Fibroblast of villous mesenchyme (primary cell): ENCODE measurements around the gene TRIM32. TPM values are rescaled to one million over a fixed set of nuclear protein-coding genes. Genes with fewer than 3 reads are reported as not detected.
A peak's percentile ranks its signal among the peaks of the same experiment; 100 is the strongest.
"Not testable (repeated sequence)": the region's sequence is repeated elsewhere in the genome, so short reads cannot be mapped to it uniquely, and the experiment has no call there.

Experiments
- DNase-seq: peaks from one replicate; pipeline ENCODE4 v3.0.0-alpha.2; 2010; ENCODE audit warnings: low read depth
- H3K4me3 ChIP-seq: 2 replicates; pipeline ENCODE4 v1.5.1; 2011; ENCODE audit warnings: low read depth, mild to moderate bottlenecking, low read length
- total RNA-seq: library from RNA; depleted of rRNA; stranded (reverse); fragments of >200 nt; gene quantifications from 2 replicates; pipeline ENCODE4 v1.2.3, GENCODE V29; 2012
- TF ChIP-seq, protein P1 (sequence below): IDR thresholded peaks from 2 replicates; pipeline ENCODE4 v1.5.1; 2012; ENCODE audit warnings: low read depth, mild to moderate bottlenecking, low read length; ENCODE audit not compliant: insufficient read depth

The TRIM32 gene
- total RNA-seq, 1 donor = 41.5 TPM

- H3K4me3 ChIP-seq = no peak overlapping the region
- DNase-seq = peak; percentile 31
- TF ChIP-seq, protein P1, sequence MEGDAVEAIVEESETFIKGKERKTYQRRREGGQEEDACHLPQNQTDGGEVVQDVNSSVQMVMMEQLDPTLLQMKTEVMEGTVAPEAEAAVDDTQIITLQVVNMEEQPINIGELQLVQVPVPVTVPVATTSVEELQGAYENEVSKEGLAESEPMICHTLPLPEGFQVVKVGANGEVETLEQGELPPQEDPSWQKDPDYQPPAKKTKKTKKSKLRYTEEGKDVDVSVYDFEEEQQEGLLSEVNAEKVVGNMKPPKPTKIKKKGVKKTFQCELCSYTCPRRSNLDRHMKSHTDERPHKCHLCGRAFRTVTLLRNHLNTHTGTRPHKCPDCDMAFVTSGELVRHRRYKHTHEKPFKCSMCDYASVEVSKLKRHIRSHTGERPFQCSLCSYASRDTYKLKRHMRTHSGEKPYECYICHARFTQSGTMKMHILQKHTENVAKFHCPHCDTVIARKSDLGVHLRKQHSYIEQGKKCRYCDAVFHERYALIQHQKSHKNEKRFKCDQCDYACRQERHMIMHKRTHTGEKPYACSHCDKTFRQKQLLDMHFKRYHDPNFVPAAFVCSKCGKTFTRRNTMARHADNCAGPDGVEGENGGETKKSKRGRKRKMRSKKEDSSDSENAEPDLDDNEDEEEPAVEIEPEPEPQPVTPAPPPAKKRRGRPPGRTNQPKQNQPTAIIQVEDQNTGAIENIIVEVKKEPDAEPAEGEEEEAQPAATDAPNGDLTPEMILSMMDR = no peak
Observed at GRCh38 chr9:116688806-116689485, 1.8 kb downstream of the TRIM32 start.

GRCh38 chr9:116689486-116690032 lies 2.5 kb downstream of the TRIM32 start:
- TF ChIP-seq, protein P1 = no peak
- no peak for DNase-seq
- no peak overlapping the region for H3K4me3 ChIP-seq

DNA sequence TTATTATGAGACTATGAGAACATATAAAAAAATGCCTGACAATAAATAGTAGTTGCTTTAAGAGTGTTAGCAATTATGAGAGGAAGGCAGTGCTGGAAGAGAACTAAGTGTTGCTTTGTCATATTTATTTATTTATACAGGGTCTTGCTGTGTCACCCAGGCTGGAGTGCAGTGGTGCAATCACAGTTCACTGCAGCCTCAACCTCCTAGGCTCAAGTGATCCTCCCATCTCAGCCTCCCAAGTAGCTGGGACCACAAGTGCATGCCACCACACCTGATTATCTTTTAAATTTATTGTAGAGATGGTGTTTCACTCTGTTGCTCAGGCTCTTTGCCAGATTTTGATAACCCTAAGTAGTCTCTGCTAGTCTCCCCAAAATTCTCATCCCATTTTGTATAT lies 3.7 kb downstream of the TRIM32 start:
- not testable (repeated sequence) for DNase-seq

DNA sequence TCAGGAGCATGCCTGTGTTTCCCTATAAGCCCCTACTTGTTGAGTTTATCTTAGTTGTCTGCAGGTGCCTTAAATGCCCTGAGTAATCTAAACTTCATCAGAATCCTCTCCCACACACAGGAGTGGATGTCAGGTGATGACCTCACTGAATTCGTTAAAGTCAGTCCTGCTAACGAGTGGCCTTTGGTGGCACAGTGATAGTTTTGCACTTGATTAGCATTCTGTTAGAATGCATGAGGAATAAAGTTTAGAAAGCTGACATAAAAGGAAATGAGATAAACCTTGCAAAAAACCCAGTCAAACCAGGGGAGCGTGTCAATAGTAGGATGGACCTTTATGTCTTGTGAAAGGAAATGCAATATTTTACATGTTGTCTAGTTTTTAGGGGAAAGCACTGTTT lies 4.5 kb downstream of the TRIM32 start:
- H3K4me3 ChIP-seq = no peak overlapping the region
- TF ChIP-seq, protein P1 = no peak

More for the DNA sequence above, 3.7 kb downstream of the TRIM32 start:
- H3K4me3 ChIP-seq = not testable (repeated sequence)

DNA sequence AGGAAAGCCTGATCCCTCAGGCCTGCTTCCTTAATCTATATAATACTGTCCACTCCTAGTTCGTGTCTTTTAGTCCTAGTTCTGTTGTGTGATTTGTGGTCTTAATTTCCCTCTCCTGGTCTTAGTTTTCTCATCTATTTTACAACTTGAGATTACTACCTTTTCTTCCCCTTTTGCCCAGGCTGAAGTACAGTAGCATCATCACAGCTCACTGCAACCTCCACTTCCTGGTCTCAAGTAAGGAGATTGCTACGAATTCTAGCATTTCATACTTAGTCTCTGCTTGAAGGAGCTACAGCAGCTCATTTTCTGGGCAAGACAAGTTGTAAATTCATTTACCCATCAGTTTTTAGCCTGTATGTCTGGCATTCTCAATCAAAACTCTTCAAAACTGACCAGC lies 5.5 kb downstream of the TRIM32 start:
- no peak for DNase-seq
- TF ChIP-seq, protein P1 = no peak
- no peak overlapping the region for H3K4me3 ChIP-seq

More for the DNA sequence above, 4.5 kb downstream of the TRIM32 start:
- no peak for DNase-seq

DNA sequence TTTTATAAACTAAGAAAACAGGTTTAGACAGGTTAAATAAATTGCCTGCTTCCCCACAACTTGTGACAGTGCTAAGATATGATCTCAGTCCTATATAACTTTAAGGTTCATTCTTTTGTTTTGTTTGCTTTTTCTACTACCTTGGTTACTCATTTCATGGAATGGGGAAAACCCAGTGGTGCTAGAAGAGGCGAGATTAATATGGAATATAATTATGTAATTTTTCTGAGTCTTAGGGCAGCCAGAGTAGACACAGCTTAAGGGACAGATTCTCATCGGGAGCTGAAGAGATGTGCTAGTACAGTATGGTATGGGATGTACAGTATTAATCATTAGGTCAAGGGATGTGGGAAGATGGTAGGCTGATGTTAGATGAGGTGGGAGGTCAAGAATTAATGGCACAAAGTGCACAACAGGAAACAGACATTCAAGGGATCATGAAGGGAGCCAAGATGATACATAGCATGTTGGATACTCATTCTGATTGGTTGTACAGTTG lies 6.2 kb downstream of the TRIM32 start:
- DNase-seq = no peak
- TF ChIP-seq, protein P1 = no peak
- no peak overlapping the region for H3K4me3 ChIP-seq

DNA sequence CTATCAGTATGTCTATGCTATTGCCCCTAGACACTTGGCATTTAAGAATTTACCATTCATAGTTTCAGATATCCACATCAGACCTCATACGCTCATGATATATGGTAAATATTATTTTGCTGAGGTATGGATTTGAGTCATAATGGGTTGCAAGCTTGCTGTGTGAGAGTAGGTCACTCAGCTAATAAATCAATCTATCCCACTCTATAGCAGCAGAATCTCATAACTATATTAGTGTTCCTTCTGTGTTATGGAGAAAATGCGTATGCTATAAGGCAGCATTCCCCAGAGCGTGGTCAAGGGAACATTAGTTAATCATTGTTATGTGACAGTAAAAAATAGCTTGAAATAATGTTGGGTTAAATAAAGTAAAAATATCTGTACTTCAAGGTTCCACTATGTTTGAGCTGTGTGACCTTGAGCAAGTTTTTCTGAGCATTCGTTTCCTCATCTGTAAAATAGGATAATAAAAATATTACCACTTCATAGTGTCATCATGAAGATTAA lies 7.7 kb downstream of the TRIM32 start:
- H3K4me3 ChIP-seq = no peak overlapping the region
- no peak for DNase-seq
- TF ChIP-seq, protein P1 = no peak
